SK-N-MC (cell line): ENCODE results near the gene SEM1.

Experiments
- EZH2 ChIP-seq: fragments of 200-600 bp; sonication (generic); IDR thresholded peaks from one replicate; pipeline ENCODE4 v1.6.1; 2017; ENCODE audit warnings: antibody characterized with exemption
- FOXP2 ChIP-seq: optimal IDR thresholded peaks from 2 replicates; pipeline ENCODE3; 2011; ENCODE audit warnings: mild to moderate bottlenecking, moderate library complexity; ENCODE audit not compliant: insufficient read depth; ENCODE audit errors: extremely low read length, control extremely low read depth
- POLR2AphosphoS5 ChIP-seq: IDR thresholded peaks from 2 replicates; pipeline ENCODE4 v1.6.1; 2012; ENCODE audit warnings: mild to moderate bottlenecking, low read depth, low read length, borderline replicate concordance

- no peak for TF ChIP-seq POLR2AphosphoS5
- TF ChIP-seq EZH2: no peak
- no peak for TF ChIP-seq FOXP2
Observed at GRCh38 chr7:96723622-96724021, 14.0 kb upstream of the SEM1 start.
